Uterus (tissue), 4 donors: ENCODE data around the gene HK3. TPM values are rescaled to one million over a fixed set of nuclear protein-coding genes. Genes with fewer than 3 reads are reported as not detected.

Experiments
- DNase-seq, 2 donors: peaks; one replicate each; pipeline ENCODE4 v3.0.0-alpha.2; 2019 to 2020
- H3K27ac ChIP-seq, 2 donors: fragments of 200-600 bp; sonication (generic); 1 replicate in 1 of 2; 2 replicates in 1 of 2; pipeline ENCODE4 v1.5.1; 2016 to 2018
- H3K27me3 ChIP-seq, 2 donors: fragments of 200-600 bp; sonication (generic); one replicate each; pipeline ENCODE4 v1.5.1; 2018 to 2019; ENCODE audit warnings: control low read depth in 1 of 2
- H3K36me3 ChIP-seq, 2 donors: fragments of 200-600 bp; sonication (generic); one replicate each; pipeline ENCODE4 v1.5.1; 2019; ENCODE audit warnings: control low read depth in 1 of 2
- H3K4me1 ChIP-seq, 2 donors: fragments of 200-600 bp; sonication (generic); one replicate each; pipeline ENCODE4 v1.5.1; 2018 to 2019; ENCODE audit warnings: control low read depth in 1 of 2
- H3K4me3 ChIP-seq, 2 donors: fragments of 200-600 bp; sonication (generic); 1 replicate in 1 of 2; 2 replicates in 1 of 2; pipeline ENCODE4 v1.5.1; 2018 to 2019; ENCODE audit warnings: mild to moderate bottlenecking in 1 of 2
- H3K9me3 ChIP-seq, 2 donors: fragments of 200-600 bp; sonication (generic); one replicate each; pipeline ENCODE4 v1.5.1; 2019; ENCODE audit warnings: control low read depth in 1 of 2
- POLR2A ChIP-seq, 2 donors: fragments of 450-650 bp; IDR thresholded peaks; one replicate each; pipeline ENCODE4 v1.6.1; 2016; ENCODE audit warnings: antibody characterized with exemption in 2 of 2, mild to moderate bottlenecking in 1 of 2, moderate library complexity in 1 of 2
- intact Hi-C: fragments of 100-400 bp; cut with DNase I; formaldehyde crosslinking; loops from one replicate; pipeline ENCODE4 v1.15.1; 2023; ENCODE audit warnings: low total_unique reads
- total RNA-seq, 4 donors: library from RNA; depleted of rRNA in 3 of 4; stranded (reverse); fragments of >200 nt in 3 of 4; gene quantifications; one replicate each; pipeline versions ENCODE4 v1.1.0 to v1.2.4, GENCODE V29; 2014 to 2023
- TF ChIP-seq, protein P1 (sequence below), 4 experiments: fragments of 200-600 bp in 2 of 4; fragments of 450-650 bp in 2 of 4; sonication (generic) in 2 of 4; IDR thresholded peaks; one replicate each; pipeline ENCODE4 v1.5.1; 2016 to 2019; ENCODE audit warnings: antibody characterized with exemption in 4 of 4, mild to moderate bottlenecking in 2 of 4, moderate library complexity in 1 of 4
- donor health status: DM: yes; HTN: yes; CAD: no.

Gene HK3
- total RNA-seq, 4 donors from 2014 or later: 1.5 to 6.9 (median 3.4) TPM

DNA sequence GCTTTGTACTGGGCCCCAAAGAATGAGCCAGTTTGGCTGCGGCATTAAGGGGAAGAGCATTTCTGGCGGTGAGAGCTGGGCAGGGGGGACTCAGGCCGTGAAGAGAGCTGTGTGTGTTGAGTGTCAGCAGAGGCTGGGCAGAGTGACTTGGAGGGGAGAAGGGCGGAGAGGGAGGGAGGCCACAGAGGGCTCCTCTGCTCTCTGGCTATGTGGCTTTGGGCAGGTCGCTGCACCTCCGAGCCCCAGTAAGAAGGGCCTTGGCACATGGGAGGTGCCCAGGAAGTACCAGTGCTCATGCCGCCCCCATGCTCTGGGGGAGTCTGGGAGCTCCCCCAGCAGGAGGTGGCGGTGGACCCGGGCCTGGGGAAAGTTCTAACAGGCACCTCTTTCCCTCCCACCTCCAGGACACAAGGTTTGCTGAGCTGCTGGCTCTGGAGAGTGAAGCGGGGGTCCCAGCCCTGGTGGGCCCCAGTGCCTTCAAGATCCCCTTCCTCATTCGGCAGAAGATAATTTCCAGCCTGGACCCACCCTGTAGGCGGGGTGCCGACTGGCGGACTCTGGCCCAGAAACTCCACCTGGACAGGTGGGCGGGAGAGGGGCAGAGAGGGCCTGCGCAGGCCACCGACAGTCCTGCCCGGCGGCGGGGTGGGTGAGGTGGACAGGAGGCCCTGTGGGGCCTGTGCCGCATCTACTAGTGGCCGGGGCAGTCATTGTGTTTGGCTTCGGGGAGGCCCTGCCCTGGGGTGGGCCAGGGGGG is 20.1 kb downstream of the HK3 start:
- H3K36me3 ChIP-seq: no peaks in the 10 kb centered on the region
- intact Hi-C loops: no loop called here
- H3K27ac ChIP-seq: no peak overlapping the region
- no peaks in the 10 kb centered on the region for H3K9me3 ChIP-seq
- H3K4me3 ChIP-seq: no peak overlapping the region
- no peaks in the 10 kb centered on the region for H3K4me1 ChIP-seq
- no peaks in the 10 kb centered on the region for H3K27me3 ChIP-seq
- TF ChIP-seq, protein P1, sequence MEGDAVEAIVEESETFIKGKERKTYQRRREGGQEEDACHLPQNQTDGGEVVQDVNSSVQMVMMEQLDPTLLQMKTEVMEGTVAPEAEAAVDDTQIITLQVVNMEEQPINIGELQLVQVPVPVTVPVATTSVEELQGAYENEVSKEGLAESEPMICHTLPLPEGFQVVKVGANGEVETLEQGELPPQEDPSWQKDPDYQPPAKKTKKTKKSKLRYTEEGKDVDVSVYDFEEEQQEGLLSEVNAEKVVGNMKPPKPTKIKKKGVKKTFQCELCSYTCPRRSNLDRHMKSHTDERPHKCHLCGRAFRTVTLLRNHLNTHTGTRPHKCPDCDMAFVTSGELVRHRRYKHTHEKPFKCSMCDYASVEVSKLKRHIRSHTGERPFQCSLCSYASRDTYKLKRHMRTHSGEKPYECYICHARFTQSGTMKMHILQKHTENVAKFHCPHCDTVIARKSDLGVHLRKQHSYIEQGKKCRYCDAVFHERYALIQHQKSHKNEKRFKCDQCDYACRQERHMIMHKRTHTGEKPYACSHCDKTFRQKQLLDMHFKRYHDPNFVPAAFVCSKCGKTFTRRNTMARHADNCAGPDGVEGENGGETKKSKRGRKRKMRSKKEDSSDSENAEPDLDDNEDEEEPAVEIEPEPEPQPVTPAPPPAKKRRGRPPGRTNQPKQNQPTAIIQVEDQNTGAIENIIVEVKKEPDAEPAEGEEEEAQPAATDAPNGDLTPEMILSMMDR (IDR thresholded peaks at IDR 0.05): no peak
- no peak for TF ChIP-seq POLR2A (IDR thresholded peaks at IDR 0.05)
- DNase-seq: no peak

DNA sequence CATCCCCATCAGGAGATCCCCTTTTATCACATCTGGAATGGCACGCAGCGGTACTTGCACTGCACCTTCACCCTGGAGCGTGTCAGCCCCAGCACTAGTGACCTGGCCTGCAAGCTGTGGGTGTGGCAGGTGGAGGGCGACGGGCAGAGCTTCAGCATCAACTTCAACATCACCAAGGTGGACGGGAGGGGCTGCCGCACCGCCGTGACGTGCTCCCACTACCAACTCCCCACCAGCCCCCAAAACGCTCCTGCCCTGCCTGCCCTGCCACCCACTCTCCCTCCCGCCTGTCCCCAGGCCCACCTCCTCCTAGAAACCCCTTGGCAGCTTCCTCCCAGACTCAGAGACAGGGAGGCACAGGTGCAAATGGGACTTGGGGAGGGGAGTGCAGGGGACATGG is 20.7 kb downstream of the HK3 start:
- no peak overlapping the region for H3K27ac ChIP-seq
- TF ChIP-seq, protein P1 (IDR thresholded peaks at IDR 0.05): no peak
- no peak for TF ChIP-seq POLR2A (IDR thresholded peaks at IDR 0.05)
- intact Hi-C loops: no loop called here
- no peaks in the 10 kb centered on the region for H3K36me3 ChIP-seq
- no peaks in the 10 kb centered on the region for H3K4me1 ChIP-seq
- H3K9me3 ChIP-seq: no peaks in the 10 kb centered on the region
- H3K4me3 ChIP-seq: no peak overlapping the region
- H3K27me3 ChIP-seq: no peaks in the 10 kb centered on the region
- DNase-seq: no peak

DNA sequence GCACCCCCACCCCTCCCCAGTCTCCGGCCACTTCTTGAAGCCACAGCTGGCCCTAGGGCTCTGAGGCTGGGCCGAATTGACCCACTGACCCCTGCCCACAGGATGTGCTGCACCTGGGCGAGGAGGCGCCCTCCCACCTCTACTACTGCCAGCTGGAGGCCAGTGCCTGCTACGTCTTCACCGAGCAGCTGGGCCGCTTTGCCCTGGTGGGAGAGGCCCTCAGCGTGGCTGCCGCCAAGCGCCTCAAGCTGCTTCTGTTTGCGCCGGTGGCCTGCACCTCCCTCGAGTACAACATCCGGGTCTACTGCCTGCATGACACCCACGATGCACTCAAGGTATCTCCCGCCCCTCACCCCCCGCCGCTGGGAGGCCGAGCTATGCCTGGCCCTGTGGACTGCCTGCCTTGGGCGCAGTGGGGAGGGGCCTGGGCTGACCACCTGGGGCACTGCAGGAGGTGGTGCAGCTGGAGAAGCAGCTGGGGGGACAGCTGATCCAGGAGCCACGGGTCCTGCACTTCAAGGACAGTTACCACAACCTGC is 21.3 kb downstream of the HK3 start:
- no peaks in the 10 kb centered on the region for H3K9me3 ChIP-seq
- no peak for DNase-seq
- TF ChIP-seq, protein P1 (IDR thresholded peaks at IDR 0.05): no peak
- no peak for TF ChIP-seq POLR2A (IDR thresholded peaks at IDR 0.05)
- H3K27ac ChIP-seq: no peak overlapping the region
- no peak overlapping the region for H3K4me3 ChIP-seq
- H3K4me1 ChIP-seq: no peaks in the 10 kb centered on the region
- no peaks in the 10 kb centered on the region for H3K36me3 ChIP-seq
- intact Hi-C loops: no loop called here
- H3K27me3 ChIP-seq: no peaks in the 10 kb centered on the region

DNA sequence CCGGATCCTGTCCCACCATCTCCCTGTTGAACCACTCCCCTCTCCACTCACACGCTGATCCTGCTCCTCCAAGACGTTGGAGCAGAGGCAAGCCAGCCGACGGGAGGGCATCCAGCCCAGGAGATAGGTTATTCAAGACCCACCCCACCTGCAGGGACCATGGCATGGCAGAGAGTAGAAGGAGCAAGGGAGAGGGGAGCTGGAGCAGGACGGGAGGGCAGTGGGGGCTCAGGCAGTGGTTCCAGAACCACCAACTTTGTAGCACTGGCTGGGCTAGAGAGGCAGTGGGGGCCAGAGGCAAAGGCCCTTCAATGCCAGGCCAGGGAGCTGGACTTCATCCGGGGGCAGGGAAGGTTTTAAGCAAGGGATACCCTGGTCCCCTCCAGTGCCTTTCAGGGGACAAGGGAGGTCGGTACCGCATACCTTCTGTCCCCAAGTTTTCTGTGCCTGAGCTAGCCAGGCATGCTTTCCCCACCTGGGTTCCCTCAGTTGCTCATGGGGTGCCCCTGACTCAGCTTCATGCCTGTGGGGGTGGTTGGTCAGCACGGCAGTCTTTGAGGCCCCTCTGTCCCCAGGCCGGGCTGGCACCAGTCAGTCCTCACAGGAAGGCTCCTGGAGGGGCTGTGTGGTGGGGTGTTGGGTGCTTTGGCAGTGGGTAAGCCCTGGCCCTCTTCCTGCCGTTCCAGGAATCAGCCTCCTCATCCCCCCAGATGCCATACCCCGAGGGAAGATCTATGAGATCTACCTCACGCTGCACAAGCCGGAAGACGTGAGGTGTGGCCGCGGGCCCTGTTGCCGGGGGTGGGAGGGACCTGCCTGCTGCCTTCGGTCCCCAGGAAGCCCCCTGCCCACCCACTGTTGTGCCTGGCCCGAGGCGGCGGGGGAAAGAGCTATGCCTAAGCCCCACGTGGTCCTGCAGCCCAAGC is 22.4 kb downstream of the HK3 start:
- H3K27ac ChIP-seq: no peak overlapping the region
- H3K9me3 ChIP-seq: no peaks in the 10 kb centered on the region
- H3K4me1 ChIP-seq: no peaks in the 10 kb centered on the region
- H3K36me3 ChIP-seq: no peaks in the 10 kb centered on the region
- TF ChIP-seq, protein P1 (IDR thresholded peaks at IDR 0.05): no peak
- no peak for DNase-seq
- no peak overlapping the region for H3K4me3 ChIP-seq
- intact Hi-C loops: no loop called here
- H3K27me3 ChIP-seq: no peaks in the 10 kb centered on the region
